GM21515 (cell line): ENCODE measurements around the gene SORCS1.

Experiments
- ATAC-seq: cut with Tn5 transposase; IDR thresholded peaks from one replicate; pipeline ENCODE4 v1.9.1; 2021; ENCODE audit not compliant: unreplicated experiment

SORCS1 gene

GRCh38 chr10:106559442-106559841, 605.1 kb downstream of the SORCS1 start:
- ATAC-seq, result no peak

- ATAC-seq, result no peak
Observed at GRCh38 chr10:106557951-106558733, 606.4 kb downstream of the SORCS1 start.

- no peak for ATAC-seq
Observed at GRCh38 chr10:106557053-106557452, 607.5 kb downstream of the SORCS1 start.

- ATAC-seq, result no peak
Observed at GRCh38 chr10:106555599-106555998, 608.9 kb downstream of the SORCS1 start.

- no peak for ATAC-seq
Observed at GRCh38 chr10:106551501-106552062, 612.9 kb downstream of the SORCS1 start.

GRCh38 chr10:106548832-106549231, 615.7 kb downstream of the SORCS1 start:
- ATAC-seq, result no peak

- ATAC-seq, result no peak
Observed at GRCh38 chr10:106547047-106547635, 617.4 kb downstream of the SORCS1 start.

- no peak for ATAC-seq
Observed at GRCh38 chr10:106542461-106542860, 622.0 kb downstream of the SORCS1 start.

GRCh38 chr10:106540645-106541044, 623.9 kb downstream of the SORCS1 start:
- no peak for ATAC-seq

GRCh38 chr10:106537866-106538265, 626.6 kb downstream of the SORCS1 start:
- ATAC-seq, result no peak

- ATAC-seq, result no peak
Observed at GRCh38 chr10:106535304-106535953, 629.1 kb downstream of the SORCS1 start.

GRCh38 chr10:106534441-106534840, 630.1 kb downstream of the SORCS1 start:
- ATAC-seq, result no peak

- no peak for ATAC-seq
Observed at GRCh38 chr10:106528702-106529101, 635.8 kb downstream of the SORCS1 start.

GRCh38 chr10:106525835-106526234, 638.7 kb downstream of the SORCS1 start:
- ATAC-seq, result no peak
